ENCODE data around the gene TXLNA.

DNA sequence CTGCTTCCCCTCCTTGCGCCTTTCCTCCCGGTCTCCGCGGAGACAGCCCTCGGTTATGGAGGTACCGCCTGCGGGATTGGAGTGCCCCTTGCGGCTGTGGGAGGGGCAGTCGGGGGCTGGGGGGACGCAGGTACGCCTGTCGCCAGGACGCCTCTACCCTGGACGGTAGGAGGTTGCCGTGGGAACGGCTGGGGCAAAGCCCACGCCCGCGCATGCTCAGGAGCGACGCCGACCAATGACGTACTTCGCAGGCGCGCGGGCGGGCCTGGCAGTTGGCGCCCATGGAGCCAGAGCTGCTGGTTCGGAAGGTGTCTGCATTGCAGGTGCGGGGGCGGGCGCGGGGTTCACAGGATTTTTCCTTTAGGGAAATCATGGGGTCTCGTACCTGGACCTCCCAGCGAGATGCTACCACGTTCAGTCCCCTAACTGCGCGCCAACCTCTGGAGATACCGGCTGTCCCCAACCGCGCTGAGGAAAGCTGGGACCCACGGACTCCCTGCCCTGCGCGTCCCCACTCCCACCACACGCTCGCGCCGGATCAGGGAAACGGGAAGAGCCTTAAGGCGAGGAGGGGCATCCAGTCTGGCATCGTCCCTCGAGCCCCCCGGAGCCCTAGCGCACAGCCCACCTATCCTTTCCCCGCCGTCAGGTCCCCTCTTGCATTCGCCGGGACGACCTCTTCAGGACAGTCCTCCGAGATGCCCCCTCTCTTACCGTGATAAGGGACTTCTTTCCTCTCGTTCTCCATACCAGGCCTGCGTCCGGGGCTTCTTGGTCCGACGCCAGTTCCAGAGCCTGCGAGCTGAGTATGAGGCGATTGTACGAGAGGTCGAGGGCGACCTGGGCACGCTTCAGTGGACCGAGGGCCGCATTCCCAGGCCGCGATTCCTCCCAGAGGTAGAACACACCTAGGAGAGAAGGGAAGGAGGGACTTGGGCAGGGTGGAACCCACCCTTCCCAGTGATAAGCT, 26.2 kb downstream of the TXLNA start, which contains the start of gene IQCC:
- TF ChIP-seq, protein P1, sequence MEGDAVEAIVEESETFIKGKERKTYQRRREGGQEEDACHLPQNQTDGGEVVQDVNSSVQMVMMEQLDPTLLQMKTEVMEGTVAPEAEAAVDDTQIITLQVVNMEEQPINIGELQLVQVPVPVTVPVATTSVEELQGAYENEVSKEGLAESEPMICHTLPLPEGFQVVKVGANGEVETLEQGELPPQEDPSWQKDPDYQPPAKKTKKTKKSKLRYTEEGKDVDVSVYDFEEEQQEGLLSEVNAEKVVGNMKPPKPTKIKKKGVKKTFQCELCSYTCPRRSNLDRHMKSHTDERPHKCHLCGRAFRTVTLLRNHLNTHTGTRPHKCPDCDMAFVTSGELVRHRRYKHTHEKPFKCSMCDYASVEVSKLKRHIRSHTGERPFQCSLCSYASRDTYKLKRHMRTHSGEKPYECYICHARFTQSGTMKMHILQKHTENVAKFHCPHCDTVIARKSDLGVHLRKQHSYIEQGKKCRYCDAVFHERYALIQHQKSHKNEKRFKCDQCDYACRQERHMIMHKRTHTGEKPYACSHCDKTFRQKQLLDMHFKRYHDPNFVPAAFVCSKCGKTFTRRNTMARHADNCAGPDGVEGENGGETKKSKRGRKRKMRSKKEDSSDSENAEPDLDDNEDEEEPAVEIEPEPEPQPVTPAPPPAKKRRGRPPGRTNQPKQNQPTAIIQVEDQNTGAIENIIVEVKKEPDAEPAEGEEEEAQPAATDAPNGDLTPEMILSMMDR (optimal IDR thresholded peaks at IDR 0.05 in 1 of 3, IDR thresholded peaks at IDR 0.05 in 1 of 3, conservative IDR thresholded peaks at IDR 0.05 in 1 of 3; ENCODE audit: extremely low read depth in 1 of 3, insufficient read depth in 2 of 3, low read length in 3 of 3), result no peak
- TF ChIP-seq EZH2 (IDR thresholded peaks at IDR 0.05; ENCODE audit: low read length), result no peak

Measured in keratinocyte (primary cell).